ENCODE data around the gene CTNNA2.

Gene CTNNA2

DNA sequence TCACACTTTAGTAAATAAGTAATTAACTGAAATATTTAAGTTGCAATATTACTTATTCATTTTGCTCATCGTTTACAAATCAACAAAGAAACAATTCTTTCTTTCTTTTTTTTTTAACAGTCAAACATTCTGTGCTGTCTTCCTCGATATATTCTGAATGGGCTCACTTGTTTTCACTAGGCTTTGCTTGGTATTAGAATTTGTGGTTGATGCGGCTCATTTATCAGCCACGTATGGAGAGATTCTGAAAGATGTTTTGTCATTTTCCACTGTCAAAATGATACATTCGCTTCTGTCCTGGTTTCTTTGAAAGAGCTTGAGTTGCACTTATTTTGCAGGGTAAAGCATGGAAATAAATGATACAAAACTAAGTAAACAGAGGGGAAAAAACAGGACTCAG is 468.0 kb downstream of the CTNNA2 start:
- no peak for DNase-seq (ENCODE audit: low read depth, low spot score)

DNA sequence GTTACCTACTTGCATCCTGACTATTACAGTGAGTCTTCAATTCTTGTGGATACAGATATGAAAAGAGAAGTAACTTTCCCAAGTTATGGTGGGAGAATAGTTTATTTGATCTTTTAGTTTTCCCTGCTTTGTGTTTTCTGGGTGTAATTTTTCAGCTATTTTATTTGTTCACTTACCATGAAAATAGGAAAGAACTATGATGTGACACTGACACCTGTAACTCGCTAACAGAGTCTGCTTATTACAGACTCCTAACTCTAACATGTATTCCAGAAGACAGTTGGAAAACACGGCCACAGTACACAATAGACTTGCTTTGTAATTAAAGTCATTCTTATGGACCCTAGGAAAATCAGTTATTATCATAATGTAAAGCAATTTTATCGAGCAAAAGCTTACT is 468.5 kb downstream of the CTNNA2 start:
- DNase-seq (ENCODE audit: low read depth, low spot score), result no peak

GRCh38 chr2:79982445-79982844 is 469.6 kb downstream of the CTNNA2 start:
- no peak for DNase-seq (ENCODE audit: low read depth, low spot score)

- DNase-seq (ENCODE audit: low read depth, low spot score), result no peak
These were observed 471.6 kb downstream of the CTNNA2 start for GRCh38 chr2:79984476-79984875.

- DNase-seq (ENCODE audit: low read depth, low spot score), result no peak
These were observed 472.3 kb downstream of the CTNNA2 start for GRCh38 chr2:79985145-79985544.

DNA sequence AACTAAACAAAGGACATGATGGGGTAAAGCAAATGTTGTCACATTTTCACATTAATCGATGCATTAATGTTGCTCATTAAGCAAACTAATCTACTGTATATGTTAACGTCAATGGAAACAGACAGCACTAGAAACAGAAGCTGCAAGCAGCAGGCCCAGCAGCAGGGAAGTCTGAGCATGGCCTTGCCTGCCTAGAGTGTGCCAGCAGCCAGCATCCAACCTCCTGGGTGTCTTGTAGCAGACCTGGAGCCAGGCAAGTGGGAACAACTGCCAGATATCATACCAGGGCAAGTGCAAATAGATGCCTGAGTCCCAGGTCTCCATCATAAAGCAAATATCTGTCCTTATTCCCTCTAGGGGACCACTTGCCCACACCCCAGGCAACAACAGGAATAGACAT is 472.7 kb downstream of the CTNNA2 start:
- DNase-seq (ENCODE audit: low read depth, low spot score), result no peak

DNA sequence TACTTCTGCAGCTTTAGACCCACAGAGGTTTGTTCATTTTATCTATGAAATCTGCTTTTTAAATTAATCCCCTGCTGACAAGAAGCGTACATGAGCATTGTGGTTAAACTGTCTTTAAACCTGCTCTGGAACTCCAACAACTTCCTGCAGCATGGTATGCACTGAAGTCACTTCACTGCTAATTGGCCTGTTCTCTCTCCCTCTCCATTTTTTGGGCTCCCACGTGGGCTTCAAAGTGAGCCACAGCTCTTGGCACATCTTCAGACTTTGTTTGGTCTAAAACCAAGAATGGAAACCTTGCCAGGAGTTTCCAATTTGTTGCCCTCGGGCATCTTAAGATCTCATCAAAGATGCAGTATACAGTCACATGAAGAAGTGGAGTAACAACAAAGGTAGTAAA is 480.3 kb downstream of the CTNNA2 start:
- DNase-seq (ENCODE audit: low read depth, low spot score), result no peak

GRCh38 chr2:79994161-79994560 is 481.3 kb downstream of the CTNNA2 start:
- DNase-seq (ENCODE audit: low read depth, low spot score), result no peak

GRCh38 chr2:79994965-79995364 is 482.1 kb downstream of the CTNNA2 start:
- DNase-seq (ENCODE audit: low read depth, low spot score), result no peak

GRCh38 chr2:79996709-79997108 is 483.9 kb downstream of the CTNNA2 start:
- DNase-seq (ENCODE audit: low read depth, low spot score), result no peak

- no peak for DNase-seq (ENCODE audit: low read depth, low spot score)
These were observed 488.9 kb downstream of the CTNNA2 start for GRCh38 chr2:80001701-80002101.

DNA sequence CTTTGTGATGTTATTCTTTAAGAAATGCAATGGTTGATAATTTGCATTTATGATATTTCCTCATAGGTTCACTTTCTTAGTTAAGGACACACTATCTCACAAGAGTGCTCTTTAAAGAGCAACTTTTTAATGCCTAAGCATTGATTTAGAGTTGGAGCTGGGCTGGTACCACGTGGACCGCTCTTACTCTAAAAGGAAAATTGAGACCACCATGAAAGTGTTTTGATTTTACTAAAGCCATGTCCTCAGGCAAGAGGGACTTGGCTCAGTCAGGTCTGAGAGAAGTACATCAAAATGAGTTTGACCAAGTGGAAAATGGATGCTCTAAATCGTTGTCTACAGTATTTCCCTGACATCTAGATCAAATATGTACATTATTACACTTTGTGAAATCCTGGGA is 489.3 kb downstream of the CTNNA2 start:
- DNase-seq (ENCODE audit: low read depth, low spot score), result no peak

GRCh38 chr2:80002568-80003157 is 489.8 kb downstream of the CTNNA2 start:
- no peak for DNase-seq (ENCODE audit: low read depth, low spot score)

GRCh38 chr2:80007777-80008503 is 495.1 kb downstream of the CTNNA2 start:
- DNase-seq (ENCODE audit: low read depth, low spot score), result peak; percentile 61

DNA sequence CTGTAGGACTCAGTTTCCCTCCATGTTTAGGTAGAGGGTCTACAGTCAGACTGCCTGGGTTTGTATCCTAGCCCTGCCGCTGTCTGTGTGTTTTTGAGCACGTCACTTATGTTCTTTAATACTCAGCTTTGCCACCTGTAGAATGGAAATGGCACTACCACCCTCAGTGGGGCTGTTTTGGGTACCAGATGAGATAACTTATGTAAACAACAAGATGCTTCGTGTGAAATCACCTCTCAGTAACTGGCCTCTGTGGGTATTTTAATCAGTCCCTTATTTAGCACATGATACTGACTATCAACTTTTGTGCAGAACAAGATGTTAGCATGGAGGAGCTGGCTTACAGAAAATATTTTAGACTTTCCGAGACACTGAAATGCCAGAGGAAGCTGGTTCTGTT is 495.7 kb downstream of the CTNNA2 start:
- no peak for DNase-seq (ENCODE audit: low read depth, low spot score)

- no peak for DNase-seq (ENCODE audit: low read depth, low spot score)
These were observed 496.4 kb downstream of the CTNNA2 start for GRCh38 chr2:80009211-80009610.

GRCh38 chr2:80012061-80012460 is 499.2 kb downstream of the CTNNA2 start:
- no peak for DNase-seq (ENCODE audit: low read depth, low spot score)

- DNase-seq (ENCODE audit: low read depth, low spot score), result no peak
These were observed 501.8 kb downstream of the CTNNA2 start for GRCh38 chr2:80014637-80015036.

DNA sequence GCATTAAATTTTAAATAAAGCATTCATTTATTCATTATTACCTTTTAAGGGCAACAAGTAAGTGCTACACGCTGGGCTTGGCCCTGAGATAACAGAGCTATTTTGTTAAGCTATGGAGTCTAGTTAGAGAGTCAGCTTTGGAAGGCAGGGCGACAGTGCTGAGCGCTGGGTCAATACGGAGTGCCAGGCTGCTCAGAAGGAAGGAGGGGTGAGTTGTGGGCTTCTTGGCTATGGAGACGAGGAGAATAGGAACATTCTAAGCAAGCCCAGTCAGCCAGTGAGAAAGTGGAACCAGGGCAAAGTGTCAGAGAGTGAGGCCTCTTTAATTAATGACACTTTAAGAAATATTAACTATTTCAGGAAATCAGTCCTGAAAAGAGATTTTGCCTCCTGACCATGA is 503.3 kb downstream of the CTNNA2 start:
- DNase-seq (ENCODE audit: low read depth, low spot score), result no peak

DNA sequence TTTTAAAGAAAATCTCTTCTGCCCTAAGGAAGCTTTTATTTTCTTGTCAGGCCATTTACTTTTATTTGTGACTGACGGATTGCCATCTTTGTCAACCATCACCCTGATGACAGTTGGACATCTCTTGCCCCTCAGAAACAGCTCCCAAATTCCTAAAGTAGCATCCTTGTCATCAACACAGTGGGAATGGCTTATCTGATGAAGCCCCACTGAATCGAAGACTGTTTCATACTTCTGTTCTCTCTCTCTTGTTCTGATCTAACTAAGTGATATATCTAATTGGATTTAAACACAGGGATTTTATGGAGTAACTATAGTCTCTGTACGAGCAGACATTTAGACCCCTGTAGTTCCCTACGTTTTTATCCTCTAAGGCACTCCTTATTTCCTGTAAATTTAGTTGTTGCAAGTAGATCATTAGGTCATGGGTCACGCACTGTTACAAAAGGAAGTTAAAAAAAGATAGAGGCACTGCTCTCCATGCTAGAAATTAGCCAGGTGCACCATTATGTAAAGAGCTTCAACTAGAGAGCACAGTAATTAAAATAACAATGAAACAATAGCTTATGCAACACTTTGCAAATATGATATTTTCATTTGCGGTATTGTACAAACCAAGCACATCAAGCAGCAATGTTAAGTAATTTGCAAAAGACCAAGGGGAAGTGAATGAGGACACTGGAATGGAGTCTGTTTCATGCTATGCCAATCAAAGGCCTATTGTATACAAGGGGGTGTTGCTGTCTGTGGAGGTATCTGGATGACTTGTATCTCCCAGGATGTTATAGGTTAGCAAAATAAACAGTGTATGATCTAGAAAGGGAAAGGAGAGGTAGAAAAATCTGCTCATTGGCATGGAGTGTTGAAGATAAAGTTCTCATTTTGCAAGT is 507.0 kb downstream of the CTNNA2 start:
- no peak for DNase-seq (ENCODE audit: low read depth, low spot score)

GRCh38 chr2:80022018-80022417 is 509.2 kb downstream of the CTNNA2 start:
- no peak for DNase-seq (ENCODE audit: low read depth, low spot score)

- DNase-seq (ENCODE audit: low read depth, low spot score), result no peak
These were observed 513.3 kb downstream of the CTNNA2 start for GRCh38 chr2:80026040-80026729.
